ENCODE results near the gene ADAMTS5. TPM values are rescaled to one million over a fixed set of nuclear protein-coding genes. Genes with fewer than 3 reads are reported as not detected.

ADAMTS5 gene
- total RNA-seq, 2 donors from 2014 or later: 0.33 to 1.9 TPM

GRCh38 chr21:26874347-26874746 is 92.5 kb downstream of the ADAMTS5 start:
- Histone ChIP-seq H3K4me1 (ENCODE audit: control insufficient read depth, insufficient read depth, low read length) (no peaks in the 10 kb centered on the region), H3K9ac (ENCODE audit: extremely low read depth, low read length, poor library complexity, severe bottlenecking) (no peak overlapping the region), H3K36me3 (ENCODE audit: control insufficient read depth, insufficient read depth, low read length) (no peaks in the 10 kb centered on the region), H3K9me3 (ENCODE audit: control insufficient read depth, low read length) (peaks cover 14% of the 10 kb centered on the region), H3K27me3 (ENCODE audit: control insufficient read depth, insufficient read depth, low read length, poor library complexity, severe bottlenecking) (no peaks in the 10 kb centered on the region), H3K4me3 (ENCODE audit: low read length) (no peak overlapping the region), H3K27ac (ENCODE audit: low read depth, low read length) (no peak overlapping the region)
- Mint-ChIP-seq H3K27me3 (ENCODE audit: insufficient read depth) (no peaks in the 10 kb centered on the region), H3K4me1 (no peaks in the 10 kb centered on the region), H3K27ac (no peak overlapping the region), H3K36me3 (ENCODE audit: low read depth) (no peaks in the 10 kb centered on the region), H3K4me3 (no peak overlapping the region), H3K9me3 (peaks cover 27% of the 10 kb centered on the region)
- DNase-seq: no peak
- 80 to 84% methylated on average over 1 of the region's 1 CpG for WGBS, 2 experiments (ENCODE audit: insufficient coverage in 1 of 2, insufficient read length in 1 of 2)
- no peak for TF ChIP-seq CTCF (conservative IDR thresholded peaks at IDR 0.05)

Small RNA genes lying within 50 kb of the gene (microRNA-seq; reads per million reads assigned to microRNA genes)
- not detected for gene MIR4759 (ENCODE audit: borderline microRNAs expressed)

Other genes with a start within 250 kb of the ADAMTS5 start
- 10 to 100 TPM; 24.2 to 24.3 TPM for gene ADAMTS1, start 121.7 kb downstream of the ADAMTS5 start, total RNA-seq